ENCODE data around the gene PKNOX2.

Gene PKNOX2

DNA sequence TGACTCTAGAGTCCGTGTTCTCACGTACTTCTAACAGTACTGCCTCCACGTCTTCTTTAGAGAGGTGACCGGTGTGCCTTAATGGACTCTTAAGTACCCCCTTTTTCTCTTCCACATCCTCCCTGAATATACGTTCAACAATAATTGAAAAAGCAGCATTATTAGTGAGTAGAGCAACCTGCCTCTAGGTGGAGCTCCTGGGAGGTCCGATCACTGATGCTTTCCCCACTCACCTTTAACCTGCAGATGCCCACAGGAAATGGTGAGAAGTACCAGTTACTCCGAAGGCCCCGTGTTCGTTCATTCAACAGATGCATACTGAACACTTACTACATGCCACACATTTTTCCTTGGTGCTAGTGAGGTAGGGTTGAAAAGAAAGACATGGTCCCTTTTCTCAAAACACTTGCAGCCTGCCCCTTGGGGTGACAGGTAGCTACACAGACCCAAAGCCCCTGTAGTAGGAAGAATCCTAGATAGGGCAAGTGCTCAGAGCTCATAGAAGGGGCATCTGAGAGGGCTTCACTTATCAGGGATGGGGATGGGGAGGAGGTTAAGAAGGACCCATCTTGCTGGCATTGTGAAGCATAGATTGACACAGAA, 258.8 kb downstream of the PKNOX2 start:
- peak in 1 of 2 donors; percentile 20 for DNase-seq

DNA sequence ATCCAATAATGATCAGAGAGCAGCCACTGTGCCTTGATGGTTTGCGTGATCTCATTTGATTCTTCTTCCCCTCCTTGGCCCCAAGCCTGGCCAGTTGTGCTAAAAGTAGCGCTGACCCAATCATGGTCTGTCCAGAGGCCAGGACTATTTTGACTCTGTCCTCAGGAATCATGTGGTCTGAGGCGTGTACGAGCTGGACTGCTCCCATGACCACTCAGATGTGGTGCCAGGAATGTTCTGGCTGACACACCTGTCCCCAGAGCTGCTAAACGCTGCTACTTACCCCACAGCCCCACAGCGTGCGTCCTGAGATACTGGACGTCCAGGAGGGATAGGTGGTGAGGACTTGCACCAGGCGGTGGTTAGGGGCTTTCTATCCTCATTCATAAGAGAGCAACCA, 261.1 kb downstream of the PKNOX2 start:
- DNase-seq = no peak

DNA sequence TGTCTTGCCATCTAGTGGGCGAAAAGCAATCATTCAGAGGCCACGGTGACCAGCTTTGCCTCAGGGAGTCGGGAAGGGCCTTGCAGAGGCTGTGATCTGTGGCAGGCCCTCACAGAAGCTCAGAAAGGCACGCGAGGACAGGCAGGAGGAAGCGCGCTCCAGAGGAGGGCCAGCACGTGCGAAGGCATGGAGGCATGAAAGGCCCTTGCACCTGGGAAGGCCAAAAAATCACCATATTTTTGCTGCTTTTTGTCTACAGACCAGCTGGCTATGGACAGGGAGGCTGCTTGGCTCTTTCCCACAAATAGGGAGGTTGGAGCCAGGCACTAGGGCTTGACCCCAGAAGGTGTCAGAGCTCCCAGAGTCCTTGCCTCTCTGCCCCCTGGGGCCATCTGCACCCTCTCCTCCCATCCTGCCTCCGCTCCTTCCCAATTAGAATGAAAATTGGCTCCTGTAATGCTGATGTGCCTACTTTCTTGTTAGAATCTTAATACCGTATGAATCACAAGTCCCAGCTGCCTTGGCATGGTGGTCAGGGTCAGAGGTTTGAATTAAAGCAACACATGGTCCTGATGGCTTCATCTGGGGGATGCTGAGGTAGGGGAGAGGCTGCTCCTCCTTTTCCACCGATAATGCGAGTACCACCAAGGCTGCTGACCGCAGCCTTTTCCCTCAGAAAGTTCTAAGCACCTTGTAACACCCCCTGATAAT, 262.4 kb downstream of the PKNOX2 start:
- DNase-seq = no peak

DNA sequence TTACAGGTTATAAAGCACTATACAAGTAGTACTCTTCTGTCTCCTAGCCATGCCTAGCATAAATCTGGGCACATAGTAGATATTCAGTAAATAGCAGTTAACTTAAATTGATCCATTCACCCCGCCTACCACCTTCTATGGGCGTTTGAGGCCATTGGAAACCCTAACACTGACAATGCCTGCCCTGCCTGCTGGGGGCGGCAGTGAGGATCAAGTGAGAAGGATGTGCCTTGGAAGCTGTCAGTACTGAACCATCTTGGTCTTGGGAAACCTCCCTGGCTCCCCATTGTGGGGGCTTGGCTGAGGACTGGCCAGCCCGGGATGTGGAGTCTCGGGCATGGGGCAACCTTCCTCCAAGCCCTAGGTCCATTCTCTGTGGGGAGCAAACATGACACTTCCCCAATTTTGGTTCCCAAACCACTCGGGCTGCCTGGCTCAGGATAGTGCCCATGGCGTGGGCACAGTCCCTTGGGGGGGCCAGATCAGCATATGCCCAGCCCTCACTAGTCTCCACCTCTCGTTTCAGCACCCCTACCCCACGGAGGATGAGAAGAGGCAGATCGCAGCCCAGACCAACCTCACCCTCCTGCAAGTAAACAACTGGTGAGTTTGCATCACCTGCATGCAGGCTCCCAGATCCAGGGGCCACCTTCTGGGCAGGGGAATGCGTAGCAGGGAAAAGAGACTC, 264.1 kb downstream of the PKNOX2 start:
- DNase-seq = no peak

DNA sequence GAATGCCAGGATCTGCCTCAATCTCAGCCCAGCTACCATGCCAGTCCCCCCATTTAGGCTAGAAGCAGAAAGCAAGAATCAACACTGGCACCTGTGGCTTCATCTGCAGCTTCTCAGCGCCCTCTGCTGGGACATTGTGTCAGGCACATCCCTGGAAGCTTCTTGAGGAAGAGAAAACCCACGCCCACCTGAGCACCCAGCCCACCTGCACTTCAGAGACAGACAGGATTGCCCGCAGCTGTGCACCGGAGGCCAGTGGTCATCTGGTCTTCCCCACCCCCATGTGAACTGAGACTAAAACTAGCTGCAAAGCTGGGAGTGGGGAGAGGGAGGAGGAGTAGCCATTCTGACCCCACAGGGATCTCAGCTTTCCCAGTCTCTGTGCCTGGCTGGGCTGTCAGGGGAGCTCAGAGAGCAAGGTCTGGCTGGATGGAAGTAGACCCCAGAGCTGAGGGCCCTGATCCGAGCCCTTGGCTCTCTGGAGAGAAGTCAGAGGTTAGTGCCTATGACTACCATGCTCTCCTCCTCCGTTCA, 264.7 kb downstream of the PKNOX2 start:
- DNase-seq = peak; percentile 17 to 42

DNA sequence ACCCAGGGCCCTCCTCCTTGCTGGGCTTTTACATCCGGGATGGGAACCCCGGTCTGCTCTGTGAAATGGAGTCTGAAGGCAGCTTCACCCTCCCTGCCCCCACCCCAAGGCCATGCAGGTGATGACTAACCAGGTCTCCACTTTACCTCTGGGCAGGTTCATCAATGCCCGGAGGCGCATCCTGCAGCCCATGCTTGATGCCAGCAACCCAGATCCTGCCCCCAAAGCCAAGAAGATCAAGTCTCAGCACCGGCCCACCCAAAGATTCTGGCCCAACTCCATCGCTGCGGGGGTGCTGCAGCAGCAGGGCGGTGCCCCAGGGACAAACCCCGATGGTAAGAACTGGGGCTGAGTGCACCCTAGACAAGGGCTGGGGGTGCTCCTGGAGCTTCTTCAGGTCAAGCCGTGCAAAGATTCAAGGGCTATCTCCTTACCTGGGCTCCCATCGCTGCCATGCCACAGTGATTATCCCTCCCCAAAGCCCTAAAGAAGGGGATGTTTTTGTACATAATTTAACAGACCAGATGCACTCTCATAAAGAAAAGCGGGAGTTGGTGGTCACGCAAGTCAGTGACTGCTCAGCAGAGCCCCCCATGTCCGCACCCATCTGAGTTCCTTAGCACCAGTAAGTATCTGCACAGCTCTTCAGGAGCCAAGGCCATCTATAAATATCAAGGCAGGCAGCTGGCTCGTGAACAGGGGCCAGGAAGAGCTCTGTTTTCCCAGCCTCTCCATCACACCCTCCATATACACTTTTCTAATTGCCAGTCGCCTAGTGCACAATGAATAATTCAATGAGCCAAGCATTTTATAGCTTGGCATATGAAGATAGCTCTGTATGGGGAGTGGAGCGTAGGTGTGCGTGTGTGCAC, 265.5 kb downstream of the PKNOX2 start:
- no peak for DNase-seq

DNA sequence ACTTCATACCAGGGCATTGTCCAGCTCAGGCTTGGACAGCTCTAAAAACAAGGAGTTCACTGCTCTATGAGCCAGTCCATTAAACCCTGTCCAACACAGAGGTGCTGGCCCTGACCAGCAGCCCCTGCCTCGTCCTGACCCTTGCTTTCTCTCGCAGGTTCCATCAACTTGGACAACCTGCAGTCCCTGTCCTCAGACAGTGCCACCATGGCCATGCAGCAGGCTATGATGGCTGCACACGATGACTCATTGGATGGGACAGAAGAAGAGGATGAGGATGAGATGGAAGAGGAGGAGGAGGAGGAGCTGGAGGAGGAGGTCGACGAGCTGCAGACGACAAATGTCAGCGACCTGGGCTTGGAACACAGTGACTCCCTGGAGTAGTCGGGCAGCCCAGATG, 266.5 kb downstream of the PKNOX2 start:
- no peak for DNase-seq

DNA sequence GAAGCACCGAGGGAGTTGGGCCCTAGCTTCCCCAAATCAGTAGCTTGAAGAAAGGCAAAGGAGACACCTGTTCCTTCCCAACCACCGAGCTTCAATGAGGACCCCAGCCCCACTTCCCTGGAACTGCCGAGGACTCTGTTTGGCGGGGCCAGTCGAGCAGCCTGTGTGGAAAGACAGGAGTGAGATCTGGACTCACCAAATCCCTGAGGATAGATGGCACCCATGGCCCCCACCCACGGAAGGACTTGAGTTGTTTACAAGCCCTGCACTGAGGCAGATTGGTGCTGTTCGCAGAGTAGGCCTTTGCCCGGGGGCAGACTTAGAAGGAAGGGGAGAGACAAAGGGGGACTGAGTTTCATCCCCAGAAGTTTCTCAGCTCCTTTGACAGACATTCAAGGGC, 266.9 kb downstream of the PKNOX2 start:
- no peak for DNase-seq

DNA sequence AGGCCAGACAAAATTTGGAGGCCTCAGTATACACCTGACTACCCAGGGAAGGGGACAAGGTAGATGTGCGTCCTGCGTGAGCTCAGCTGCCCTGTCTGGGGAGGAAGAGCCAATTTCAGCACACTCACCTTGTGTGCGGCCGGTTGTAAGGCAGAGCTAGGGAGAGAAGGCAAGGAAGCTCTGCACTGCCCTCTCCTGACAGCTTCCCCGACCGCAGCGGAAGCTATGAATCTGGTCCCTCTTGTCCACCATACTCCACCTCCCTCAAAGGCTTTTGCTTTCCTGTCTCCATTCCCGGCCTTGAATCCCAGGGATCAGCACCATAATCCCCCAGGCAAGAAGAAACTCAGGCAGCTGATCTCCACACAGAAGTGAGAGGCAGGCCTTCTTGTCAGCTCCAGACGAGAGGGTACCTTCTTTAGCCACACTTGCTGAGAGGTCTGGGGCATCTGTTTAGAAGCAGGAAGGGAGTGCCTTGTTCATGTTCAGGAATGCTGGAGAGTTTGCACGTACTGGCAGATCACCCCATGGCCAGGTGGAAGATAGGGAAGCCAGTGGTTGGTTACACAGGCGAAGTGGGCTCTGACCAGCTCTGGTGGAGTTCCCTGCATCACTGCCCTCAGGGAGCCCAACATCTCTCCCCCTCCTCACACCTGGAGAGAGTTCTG, 269.0 kb downstream of the PKNOX2 start:
- no peak for DNase-seq

DNA sequence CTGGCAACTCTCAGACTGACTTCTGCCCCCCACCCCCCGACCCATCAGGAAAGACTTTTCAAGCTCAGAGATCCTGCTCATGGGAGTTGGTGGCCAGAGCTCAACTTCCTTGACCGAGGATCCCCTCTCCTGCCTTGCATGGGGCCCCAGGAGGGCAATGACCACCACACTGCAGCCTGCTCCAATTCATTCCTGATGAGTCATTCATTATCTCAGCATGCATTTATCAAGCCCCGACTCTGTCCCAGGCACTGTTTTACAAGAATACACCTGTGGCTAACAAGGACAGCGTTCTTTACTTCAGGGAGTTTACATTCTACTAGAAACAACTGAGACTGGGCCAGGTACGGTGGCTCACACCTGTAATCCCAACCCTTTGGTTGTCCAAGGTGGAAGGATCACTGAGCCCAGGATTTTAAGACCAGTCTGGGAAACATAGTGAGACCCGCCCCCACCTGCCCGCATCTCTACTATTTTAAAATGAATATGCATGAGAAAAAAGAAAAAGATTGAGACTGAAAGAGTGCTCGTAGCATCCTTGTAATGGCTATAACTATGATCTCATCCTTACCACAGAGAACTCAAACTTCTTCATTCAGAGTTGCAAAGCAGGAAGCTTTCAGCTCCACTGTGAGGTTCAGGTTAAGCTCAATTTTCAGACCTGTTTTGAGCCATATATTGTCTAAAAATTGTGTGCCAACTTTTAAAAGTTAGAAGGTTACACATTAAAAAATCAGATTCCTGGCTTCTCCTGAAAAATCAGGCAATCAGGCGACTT, 271.1 kb downstream of the PKNOX2 start:
- DNase-seq = no peak

DNA sequence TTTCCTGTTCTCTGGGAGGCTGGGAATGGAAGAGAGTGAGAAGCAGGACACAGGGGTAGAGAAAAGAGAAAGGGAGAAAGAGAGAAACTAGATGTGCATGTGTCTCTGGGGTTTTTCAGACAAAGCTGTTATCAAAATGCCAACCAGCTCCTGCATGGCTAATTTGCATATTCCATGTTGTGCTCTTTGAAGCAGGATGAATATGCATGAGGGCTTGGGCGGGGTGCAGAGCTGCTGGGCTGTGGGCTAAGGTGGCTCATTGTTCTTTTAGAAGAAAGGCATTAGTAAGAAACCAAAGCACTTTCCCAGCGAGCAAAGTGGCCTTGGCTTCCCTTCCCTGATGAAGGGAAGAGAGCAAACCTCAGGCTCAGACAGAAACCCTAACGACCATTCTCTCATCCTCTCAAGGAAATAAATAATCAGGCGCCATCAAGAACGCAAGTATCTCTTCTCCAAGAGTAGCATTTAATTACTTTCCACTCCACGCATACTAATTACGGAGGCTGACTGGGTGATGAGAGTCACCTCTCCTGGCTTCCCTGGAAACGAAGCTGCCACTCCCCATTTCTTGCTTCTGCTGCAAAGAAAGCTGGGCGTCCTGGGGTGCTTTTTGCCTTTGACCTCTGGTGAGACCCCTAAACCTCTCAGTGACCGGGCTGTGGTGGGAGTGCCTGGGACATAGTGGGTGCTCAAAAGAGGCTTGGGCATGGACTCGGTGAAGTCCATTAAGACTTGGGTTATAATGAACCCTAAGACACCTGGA, 277.3 kb downstream of the PKNOX2 start:
- DNase-seq = no peak

DNA sequence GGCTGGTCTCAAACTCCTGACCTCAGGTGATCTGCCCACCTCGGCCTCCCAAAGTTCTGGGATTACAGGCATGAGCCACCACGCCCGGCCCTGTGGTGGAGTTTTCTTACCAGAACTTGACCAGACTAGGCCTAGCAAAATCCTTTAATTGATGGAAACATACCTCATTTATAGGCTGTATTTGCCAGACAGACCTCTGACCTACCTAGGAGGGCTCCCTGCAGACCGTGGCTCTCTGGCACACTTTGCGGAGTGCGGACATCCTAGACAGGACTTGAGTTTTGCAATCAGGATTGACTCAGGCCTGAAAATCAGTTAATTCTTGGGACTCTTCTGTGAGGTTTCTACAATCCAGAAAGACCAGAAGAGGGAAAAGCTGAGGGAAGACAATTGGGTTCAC, 278.4 kb downstream of the PKNOX2 start:
- no peak for DNase-seq

DNA sequence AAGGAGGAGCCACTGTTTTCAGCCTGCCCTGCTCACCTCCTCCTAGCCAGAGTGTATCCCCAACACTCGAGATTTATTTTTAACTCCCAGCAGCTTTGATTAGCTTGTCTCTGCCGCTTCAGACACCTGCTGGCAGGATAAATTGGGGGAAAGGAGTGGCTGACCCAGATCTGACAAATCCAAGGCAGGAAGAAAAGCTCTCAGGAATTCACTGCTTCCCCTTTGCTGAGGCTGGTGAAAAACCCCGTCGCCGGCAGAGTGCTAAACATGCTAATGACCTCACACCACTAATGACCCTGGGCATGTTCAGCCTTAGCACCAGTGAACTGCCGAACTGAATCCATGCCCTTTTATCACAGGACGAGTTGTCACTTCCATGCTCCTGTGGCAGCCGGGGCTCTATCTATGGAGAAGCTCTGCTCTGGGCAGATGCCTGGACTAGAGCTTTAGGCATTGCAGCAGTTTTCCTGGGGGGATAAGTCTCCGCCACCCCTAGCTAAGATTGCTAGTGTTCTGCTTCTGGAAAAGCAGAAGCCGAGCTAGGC, 279.3 kb downstream of the PKNOX2 start:
- no peak for DNase-seq

DNA sequence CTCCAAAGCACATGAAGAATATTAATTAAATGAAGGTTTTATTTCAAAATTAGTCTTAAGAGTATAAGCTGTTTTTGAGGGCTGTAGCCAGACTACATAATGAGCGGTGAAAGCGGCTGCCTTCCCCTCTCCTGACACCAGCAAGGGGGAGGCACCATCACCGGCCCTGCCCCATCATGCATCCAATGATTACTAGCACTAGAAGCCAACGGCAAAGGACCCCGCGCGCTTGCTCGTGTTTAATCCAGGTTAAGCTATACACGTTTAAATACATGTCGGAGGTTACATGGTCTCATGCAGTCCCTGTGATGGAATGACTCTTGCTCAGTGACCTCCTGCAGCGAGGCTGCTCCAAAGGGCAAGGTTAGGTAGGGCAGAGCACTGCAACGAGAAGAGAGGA, 281.2 kb downstream of the PKNOX2 start:
- no peak for DNase-seq

DNA sequence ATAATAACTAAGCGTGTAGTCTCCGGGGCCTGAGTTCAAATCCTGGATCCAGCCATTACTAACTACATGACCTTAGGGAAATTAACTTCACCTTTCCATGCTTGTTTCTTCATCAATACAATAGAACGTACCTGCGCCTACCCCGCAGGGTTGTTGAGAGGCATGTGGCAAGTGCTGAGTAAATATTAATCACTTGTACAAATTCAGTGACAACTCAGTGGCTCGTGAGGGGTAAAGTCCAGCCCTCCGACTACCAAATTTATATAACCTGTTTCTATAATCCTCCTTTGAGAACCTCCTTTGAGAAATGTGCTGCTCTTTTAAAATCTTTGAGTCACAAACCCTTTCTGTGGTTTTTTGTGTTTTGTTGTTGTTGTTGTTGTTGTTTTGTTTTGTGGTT, 281.7 kb downstream of the PKNOX2 start:
- no peak for DNase-seq

DNA sequence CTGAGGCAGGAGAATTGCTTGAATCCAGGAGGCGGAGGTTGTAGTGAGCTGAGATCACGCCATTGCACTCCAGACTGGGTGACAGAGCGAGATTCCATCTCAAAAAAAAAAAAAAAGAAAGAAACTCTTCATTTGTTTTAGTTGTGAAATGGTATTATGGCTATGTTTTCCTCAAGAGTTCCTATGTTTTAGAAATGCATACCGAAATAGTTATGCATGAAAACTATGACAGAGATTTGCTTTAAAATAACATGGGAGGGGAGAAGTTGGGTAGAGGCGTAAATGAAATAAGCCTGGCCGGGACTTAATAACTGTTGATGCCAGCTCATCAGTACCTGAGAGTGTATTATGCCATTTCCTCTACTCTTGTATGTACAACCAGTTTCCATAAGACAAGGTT, 283.2 kb downstream of the PKNOX2 start:
- DNase-seq = no peak

DNA sequence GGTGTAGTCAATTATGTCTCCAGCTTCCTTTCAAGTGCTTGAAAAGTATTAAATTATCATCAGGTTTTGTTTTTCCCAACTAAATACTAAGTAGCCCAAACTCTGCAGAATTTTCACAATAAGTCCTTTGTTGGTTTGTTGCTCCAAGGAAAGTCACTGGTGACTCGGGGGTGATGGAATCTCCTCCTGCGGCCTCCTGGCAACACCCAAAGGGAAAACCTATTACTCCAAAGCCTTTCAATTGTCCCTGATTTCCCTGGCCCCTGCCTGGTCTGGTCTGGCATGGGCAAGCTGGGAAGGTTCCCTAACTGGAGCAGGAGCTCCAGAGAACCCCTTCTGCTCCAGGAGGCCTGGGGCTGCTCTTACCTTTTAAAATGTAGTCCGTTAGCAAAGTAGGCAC, 283.6 kb downstream of the PKNOX2 start:
- no peak for DNase-seq

DNA sequence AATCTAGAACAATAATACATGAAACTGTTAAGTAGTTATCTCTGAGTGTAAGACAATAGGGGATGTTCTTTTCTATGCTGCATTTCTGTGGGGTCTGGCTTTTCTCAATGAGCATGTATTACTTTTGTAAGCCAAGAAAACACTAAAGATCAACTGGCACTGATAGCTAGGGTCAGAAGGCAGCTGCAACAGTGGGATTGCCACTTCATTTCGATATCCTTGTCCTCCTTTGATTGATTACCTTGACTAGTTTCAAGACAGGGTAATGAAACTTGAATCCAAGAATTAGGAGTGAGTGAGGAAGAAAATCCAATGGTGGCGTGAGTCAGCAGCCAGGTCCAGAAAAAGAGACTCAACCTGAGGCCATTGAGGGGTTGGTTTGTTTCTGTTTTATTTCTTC, 285.0 kb downstream of the PKNOX2 start:
- DNase-seq = no peak

DNA sequence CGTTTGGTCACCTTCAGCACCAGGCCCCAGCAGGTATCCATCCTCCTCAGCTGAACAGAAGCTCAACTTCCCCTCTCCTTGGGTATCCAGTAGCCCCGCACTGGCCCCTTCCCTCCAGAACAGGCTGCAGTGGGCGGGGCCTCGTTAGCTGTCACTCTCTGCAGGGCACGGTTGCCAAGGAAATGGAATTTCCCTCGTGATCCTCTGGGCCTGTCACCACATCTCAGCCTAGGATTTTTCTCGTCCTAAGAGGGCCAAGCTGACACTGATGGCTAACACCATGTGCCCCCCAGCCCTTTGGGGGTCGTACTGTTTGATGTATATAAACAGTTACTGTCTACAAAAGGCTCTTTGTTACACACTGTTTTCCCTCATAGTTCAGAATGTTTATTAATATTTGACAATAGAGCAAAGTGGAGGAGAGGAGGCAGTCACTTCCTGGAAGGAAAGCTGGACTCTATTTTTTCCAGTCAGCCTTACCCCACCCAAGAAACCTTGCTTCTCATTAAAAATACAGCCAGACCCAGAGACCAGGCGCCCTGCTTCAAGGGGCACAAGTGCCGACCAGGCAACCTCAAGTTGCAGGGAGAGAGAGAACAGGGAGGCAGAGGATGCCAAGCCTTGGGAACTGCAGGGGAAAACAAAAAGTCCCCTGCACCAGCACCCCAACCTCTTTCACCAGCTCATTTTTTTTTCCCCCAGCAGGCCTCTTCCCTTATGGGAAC, 287.0 kb downstream of the PKNOX2 start:
- peak in 1 of 2 donors; percentile 3 for DNase-seq

DNA sequence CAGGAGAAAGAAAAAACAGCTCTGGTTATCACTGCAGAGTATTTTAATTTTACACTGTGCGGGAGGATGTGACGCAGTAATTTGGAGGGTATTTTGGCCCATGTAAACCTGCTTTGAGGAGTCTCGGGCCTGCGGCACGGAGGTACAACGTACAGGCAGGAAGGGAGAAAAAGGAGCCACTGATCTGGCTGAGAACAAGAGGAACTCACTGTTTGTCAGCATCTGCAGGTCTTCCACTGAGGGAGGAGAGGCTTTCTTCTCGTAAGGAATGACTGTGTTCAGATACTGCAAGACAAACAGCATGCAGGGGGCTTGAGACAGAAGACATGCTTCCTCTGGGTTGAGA, 287.5 kb downstream of the PKNOX2 start:
- DNase-seq = no peak
